Neural cell (in vitro differentiated cells): ENCODE results near the gene KANK4.

ENCODE experiments used
- EZH2 ChIP-seq: fragments of 200-600, 300-800 bp; shearing (Covaris generic), sonication (generic); IDR thresholded peaks from 2 replicates; pipeline ENCODE4 v1.6.1; 2014; ENCODE audit warnings: antibody characterized with exemption, low read length, borderline replicate concordance, mild to moderate bottlenecking; ENCODE audit not compliant: insufficient read depth, poor library complexity, severe bottlenecking
- RAD21 ChIP-seq: fragments of 450-650 bp; conservative IDR thresholded peaks from 2 replicates; pipeline ENCODE4 v1.6.1; 2014; ENCODE audit warnings: antibody characterized with exemption, mild to moderate bottlenecking, moderate library complexity
- TF ChIP-seq, protein P1 (sequence below): fragments of 450-650 bp; IDR thresholded peaks from 2 replicates; pipeline ENCODE4 v1.5.1; 2014; ENCODE audit warnings: antibody characterized with exemption, mild to moderate bottlenecking, moderate library complexity; ENCODE audit not compliant: poor library complexity, severe bottlenecking

DNA sequence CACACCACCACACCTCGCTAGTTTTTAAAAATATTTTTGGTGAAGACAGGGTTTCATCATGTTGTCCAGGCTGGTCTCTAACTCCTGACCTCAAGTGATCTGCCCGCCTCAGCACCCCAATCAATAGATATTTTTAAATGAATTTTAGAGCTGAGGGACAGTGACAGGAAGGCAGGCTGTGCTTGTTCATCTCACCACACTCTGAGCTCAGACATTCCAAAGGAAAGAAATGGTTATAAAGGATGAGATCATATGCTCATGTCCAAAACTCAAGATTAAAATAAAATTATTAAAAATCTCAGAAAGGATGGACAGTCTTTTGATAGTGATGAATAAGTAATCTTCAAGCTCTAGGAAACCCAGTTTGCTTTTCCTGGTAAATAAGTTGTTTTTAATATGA is 83.7 kb downstream of the KANK4 start:
- TF ChIP-seq, protein P1, sequence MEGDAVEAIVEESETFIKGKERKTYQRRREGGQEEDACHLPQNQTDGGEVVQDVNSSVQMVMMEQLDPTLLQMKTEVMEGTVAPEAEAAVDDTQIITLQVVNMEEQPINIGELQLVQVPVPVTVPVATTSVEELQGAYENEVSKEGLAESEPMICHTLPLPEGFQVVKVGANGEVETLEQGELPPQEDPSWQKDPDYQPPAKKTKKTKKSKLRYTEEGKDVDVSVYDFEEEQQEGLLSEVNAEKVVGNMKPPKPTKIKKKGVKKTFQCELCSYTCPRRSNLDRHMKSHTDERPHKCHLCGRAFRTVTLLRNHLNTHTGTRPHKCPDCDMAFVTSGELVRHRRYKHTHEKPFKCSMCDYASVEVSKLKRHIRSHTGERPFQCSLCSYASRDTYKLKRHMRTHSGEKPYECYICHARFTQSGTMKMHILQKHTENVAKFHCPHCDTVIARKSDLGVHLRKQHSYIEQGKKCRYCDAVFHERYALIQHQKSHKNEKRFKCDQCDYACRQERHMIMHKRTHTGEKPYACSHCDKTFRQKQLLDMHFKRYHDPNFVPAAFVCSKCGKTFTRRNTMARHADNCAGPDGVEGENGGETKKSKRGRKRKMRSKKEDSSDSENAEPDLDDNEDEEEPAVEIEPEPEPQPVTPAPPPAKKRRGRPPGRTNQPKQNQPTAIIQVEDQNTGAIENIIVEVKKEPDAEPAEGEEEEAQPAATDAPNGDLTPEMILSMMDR: no peak
- no peak for TF ChIP-seq EZH2
- TF ChIP-seq RAD21: no peak
